Measurements from ENCODE around the gene AQP12B. TPM values are rescaled to one million over a fixed set of nuclear protein-coding genes. Genes with fewer than 3 reads are reported as not detected.
"Not testable (repeated sequence)": the region's sequence is repeated elsewhere in the genome, so short reads cannot be mapped to it uniquely, and the experiment has no call there.

AQP12B gene
- total and polyA plus RNA-seq, 2 of the 8 experiments (the other 6 are each of a cell fraction or from before 2014, with no cell fraction given) = not detected

- H3K23me2 ChIP-seq (ENCODE audit: low read depth, low read length); H3K23ac ChIP-seq (ENCODE audit: insufficient read length); DNase-seq (ENCODE audit: low read depth in 1 of 2, low spot score in 2 of 2); H4K8ac ChIP-seq (ENCODE audit: extremely low read depth, insufficient read depth, low read length); H3K4me3 ChIP-seq (ENCODE audit: extremely low read depth in 1 of 4, insufficient read depth in 2 of 4, low read depth in 3 of 4, low read length in 4 of 4); H2BK5ac ChIP-seq (ENCODE audit: low read depth, low read length); CTCF ChIA-PET (ENCODE audit: partially characterized antibody); H4K5ac ChIP-seq (ENCODE audit: insufficient read length, low read depth, low read length); H4K20me1 ChIP-seq (replicated peaks in 1 of 2; ENCODE audit: control insufficient read depth in 1 of 2, insufficient read depth in 2 of 2, low read length in 2 of 2); POLR2A ChIA-PET (ENCODE audit: partially characterized antibody); H2BK120ac ChIP-seq (replicated peaks; ENCODE audit: low read depth, low read length); H2BK12ac ChIP-seq (ENCODE audit: low read depth, low read length); H3K79me1 ChIP-seq (ENCODE audit: low read depth, low read length); H3K4me2 ChIP-seq (ENCODE audit: insufficient read depth in 1 of 2, low read depth in 2 of 2, low read length in 2 of 2); H3K27ac ChIP-seq (ENCODE audit: low read depth, low read length); H3K79me2 ChIP-seq (ENCODE audit: control insufficient read depth in 1 of 2, insufficient read depth in 2 of 2, low read length in 2 of 2); H3K9ac ChIP-seq (replicated peaks in 1 of 4; ENCODE audit: extremely low read depth in 1 of 4, low read depth in 3 of 4, low read length in 3 of 4); FAIRE-seq; H3K14ac ChIP-seq (ENCODE audit: insufficient read length); H3K9me3 ChIP-seq (ENCODE audit: insufficient read depth in 2 of 2, low read depth in 1 of 2, low read length in 1 of 2); H2BK15ac ChIP-seq (ENCODE audit: low read length); H2AFZ ChIP-seq (ENCODE audit: low read length); H3K4ac ChIP-seq (replicated peaks; ENCODE audit: insufficient read length, low read depth, low read length); H4K91ac ChIP-seq (replicated peaks; ENCODE audit: insufficient read length, low read length); H3K36me3 ChIP-seq (ENCODE audit: control insufficient read depth in 2 of 4, insufficient read depth in 4 of 4, low read length in 3 of 4); H2BK20ac ChIP-seq (ENCODE audit: low read length); H3K4me1 ChIP-seq (replicated peaks in 1 of 4; ENCODE audit: control insufficient read depth in 3 of 4, insufficient read depth in 4 of 4, low read length in 3 of 4); H3K27me3 ChIP-seq (replicated peaks in 1 of 4; ENCODE audit: control insufficient read depth in 3 of 4, extremely low read depth in 1 of 4, insufficient read depth in 3 of 4, low read length in 3 of 4); H3K18ac ChIP-seq (ENCODE audit: extremely low read depth, low read length); H2AK5ac ChIP-seq (ENCODE audit: low read depth, low read length); H3K56ac ChIP-seq (replicated peaks; ENCODE audit: insufficient read length, low read depth, low read length): not testable (repeated sequence)
- 90% methylated on average over 2 of the region's 15 CpGs; no CpG with 5 or more reads in 1 of the 2 experiments for WGBS, 2 experiments (ENCODE audit: extremely low coverage in 1 of 2, insufficient coverage in 1 of 2, insufficient read length in 1 of 2, insufficient replicate concordance in 2 of 2, low coverage in 1 of 2, low lambda C conversion rate in 2 of 2, missing lambda C conversion rate in 1 of 2)
Measured at GRCh38 chr2:240683329-240683979, 769 bp upstream of the AQP12B start.

DNA sequence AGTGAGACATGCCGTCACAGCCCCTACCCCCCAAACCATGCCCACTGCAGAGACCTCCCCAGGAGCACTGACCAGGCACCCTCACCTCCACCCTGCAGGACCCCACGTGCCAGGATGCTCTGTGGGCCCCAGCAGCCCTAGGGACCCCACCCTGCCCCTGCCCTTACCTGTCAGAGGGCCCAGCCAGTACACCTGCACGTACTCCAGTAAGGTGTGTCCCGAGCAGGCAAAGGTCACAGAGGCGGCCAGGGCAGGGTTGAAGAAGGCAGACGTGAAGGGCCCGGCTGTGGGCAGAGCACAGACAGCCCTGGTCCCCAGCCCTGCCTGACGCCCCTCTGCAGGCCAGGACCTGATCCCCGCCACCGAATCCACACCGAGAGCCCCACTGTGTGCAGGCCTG, 2.5 kb downstream of the AQP12B start:
- H3K36me3 ChIP-seq (ENCODE audit: control insufficient read depth in 2 of 4, insufficient read depth in 4 of 4, low read length in 3 of 4); H3K27me3 ChIP-seq (replicated peaks in 1 of 4; ENCODE audit: control insufficient read depth in 3 of 4, extremely low read depth in 1 of 4, insufficient read depth in 3 of 4, low read length in 3 of 4); FAIRE-seq; H2AFZ ChIP-seq (ENCODE audit: low read length); H3K4me2 ChIP-seq (ENCODE audit: insufficient read depth in 1 of 2, low read depth in 2 of 2, low read length in 2 of 2); H2BK120ac ChIP-seq (replicated peaks; ENCODE audit: low read depth, low read length); H3K14ac ChIP-seq (ENCODE audit: insufficient read length); H4K8ac ChIP-seq (ENCODE audit: extremely low read depth, insufficient read depth, low read length); H4K91ac ChIP-seq (replicated peaks; ENCODE audit: insufficient read length, low read length); H2BK12ac ChIP-seq (ENCODE audit: low read depth, low read length); H2BK15ac ChIP-seq (ENCODE audit: low read length); H3K79me2 ChIP-seq (ENCODE audit: control insufficient read depth in 1 of 2, insufficient read depth in 2 of 2, low read length in 2 of 2); POLR2A ChIA-PET (ENCODE audit: partially characterized antibody); H3K18ac ChIP-seq (ENCODE audit: extremely low read depth, low read length); H3K79me1 ChIP-seq (ENCODE audit: low read depth, low read length); H3K56ac ChIP-seq (replicated peaks; ENCODE audit: insufficient read length, low read depth, low read length); H3K4me3 ChIP-seq (ENCODE audit: extremely low read depth in 1 of 4, insufficient read depth in 2 of 4, low read depth in 3 of 4, low read length in 4 of 4); DNase-seq (ENCODE audit: low read depth in 1 of 2, low spot score in 2 of 2); H2BK5ac ChIP-seq (ENCODE audit: low read depth, low read length); H3K27ac ChIP-seq (ENCODE audit: low read depth, low read length); H4K20me1 ChIP-seq (replicated peaks in 1 of 2; ENCODE audit: control insufficient read depth in 1 of 2, insufficient read depth in 2 of 2, low read length in 2 of 2); H3K4ac ChIP-seq (replicated peaks; ENCODE audit: insufficient read length, low read depth, low read length); H4K5ac ChIP-seq (ENCODE audit: insufficient read length, low read depth, low read length); H2BK20ac ChIP-seq (ENCODE audit: low read length); H3K9ac ChIP-seq (replicated peaks in 1 of 4; ENCODE audit: extremely low read depth in 1 of 4, low read depth in 3 of 4, low read length in 3 of 4); H2AK5ac ChIP-seq (ENCODE audit: low read depth, low read length); H3K4me1 ChIP-seq (replicated peaks in 1 of 4; ENCODE audit: control insufficient read depth in 3 of 4, insufficient read depth in 4 of 4, low read length in 3 of 4); H3K23me2 ChIP-seq (ENCODE audit: low read depth, low read length); H3K23ac ChIP-seq (ENCODE audit: insufficient read length); H3K9me3 ChIP-seq (ENCODE audit: insufficient read depth in 2 of 2, low read depth in 1 of 2, low read length in 1 of 2); CTCF ChIA-PET (ENCODE audit: partially characterized antibody): not testable (repeated sequence)
- 43% methylated on average over 2 of the region's 11 CpGs; no CpG with 5 or more reads in 1 of the 2 experiments for WGBS, 2 experiments (ENCODE audit: extremely low coverage in 1 of 2, insufficient coverage in 1 of 2, insufficient read length in 1 of 2, insufficient replicate concordance in 2 of 2, low coverage in 1 of 2, low lambda C conversion rate in 2 of 2, missing lambda C conversion rate in 1 of 2)
